GM19043 (cell line): Measurements from ENCODE around the gene MMP24OS.
A peak's percentile ranks its signal among the peaks of the same experiment; 100 is the strongest.

Source experiments
- ATAC-seq: cut with Tn5 transposase; IDR thresholded peaks from one replicate; pipeline ENCODE4 v1.9.1; 2021; ENCODE audit warnings: low read depth; ENCODE audit not compliant: unreplicated experiment

MMP24OS gene

GRCh38 chr20:35293303-35294292 is 15.7 kb upstream of the MMP24OS start:
- no peak for ATAC-seq

- no peak for ATAC-seq
Measured at GRCh38 chr20:35292504-35293285, 14.8 kb upstream of the MMP24OS start.

- ATAC-seq, result no peak
Measured at GRCh38 chr20:35291654-35292503, 14.0 kb upstream of the MMP24OS start, which contains the start of gene FAM83C. Gene FAM83C, minus strand, starts transcription at chr20:35292425. Its CDS starts 121 bp downstream, at chr20:35292304.

- no peak for ATAC-seq
Measured at GRCh38 chr20:35290887-35291417, 13.0 kb upstream of the MMP24OS start.

DNA sequence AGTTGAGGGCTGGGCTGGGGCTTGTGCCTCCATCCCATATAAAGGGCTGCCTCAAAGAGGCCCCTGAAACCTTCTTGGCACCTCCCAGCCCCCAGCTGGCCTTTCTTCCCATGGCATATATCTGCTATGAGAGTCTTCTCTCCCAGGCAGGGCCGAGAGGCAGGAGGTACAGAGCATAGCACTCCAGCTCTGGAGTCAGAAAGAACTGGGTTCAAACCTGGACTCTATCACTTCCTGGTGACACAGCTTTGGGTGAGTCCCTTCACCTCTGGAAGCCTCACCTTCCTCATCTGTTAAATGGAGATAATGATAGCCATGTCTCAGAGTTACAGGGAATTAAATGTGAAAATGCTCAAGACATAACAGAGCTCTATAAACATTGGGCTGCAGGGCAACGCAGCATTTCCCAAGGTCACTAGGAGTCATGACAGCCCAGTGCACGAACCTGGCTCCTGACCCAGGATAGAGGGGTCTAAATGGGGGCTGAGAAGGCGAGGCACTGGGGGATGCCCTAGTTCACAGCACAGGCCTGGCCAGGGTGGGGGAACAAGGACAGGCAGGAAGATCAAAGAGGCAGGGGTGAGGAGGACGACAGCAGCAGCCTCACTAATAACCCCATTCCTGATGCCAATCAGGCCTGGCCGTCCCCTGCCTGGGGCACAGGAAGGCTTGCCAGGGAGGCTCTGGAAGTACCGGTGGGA is 12.4 kb upstream of the MMP24OS start:
- ATAC-seq, result no peak

- ATAC-seq, result no peak
Measured at GRCh38 chr20:35288325-35289060, 10.6 kb upstream of the MMP24OS start.

DNA sequence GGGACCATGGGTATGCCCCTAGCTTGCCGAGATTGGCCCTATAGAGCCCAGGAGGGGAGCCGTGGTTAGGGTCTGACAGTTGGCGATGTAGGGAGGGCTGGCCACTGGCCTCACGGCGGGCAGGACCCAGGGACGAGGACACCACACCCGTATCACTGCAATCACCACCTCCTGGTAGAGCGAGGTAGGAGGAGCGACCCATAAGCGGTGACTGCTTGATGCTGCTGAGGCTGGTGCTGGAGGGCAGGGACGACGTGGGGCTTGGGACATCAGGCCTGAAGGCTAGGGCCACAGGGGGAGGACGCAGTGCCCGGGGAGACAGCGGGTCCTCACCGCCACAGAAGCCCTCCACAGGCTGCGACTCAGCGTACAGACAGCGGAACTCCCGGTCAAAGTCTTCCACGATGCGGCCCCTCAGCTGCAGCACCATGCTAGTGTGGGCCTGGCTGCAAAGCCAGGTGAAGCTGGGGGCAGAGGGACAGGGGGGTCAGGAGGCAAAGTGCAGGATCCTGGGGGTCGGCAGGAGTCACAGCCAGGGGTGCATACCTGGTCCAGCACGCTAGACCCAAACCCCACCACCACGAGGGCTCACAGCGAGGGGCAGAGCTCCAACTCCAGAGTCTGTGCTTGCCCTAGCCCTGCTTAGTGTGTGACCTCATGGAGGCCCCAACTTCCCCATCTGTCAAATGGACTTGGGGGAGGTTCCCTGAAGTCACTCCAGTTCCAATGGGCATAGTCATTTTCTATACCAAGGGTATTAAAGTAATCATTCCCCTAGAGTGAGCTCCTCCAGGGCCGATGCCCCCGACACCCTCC is 9.8 kb upstream of the MMP24OS start:
- no peak for ATAC-seq

GRCh38 chr20:35286899-35287508 is 9.1 kb upstream of the MMP24OS start:
- no peak for ATAC-seq

GRCh38 chr20:35286077-35286898 is 8.4 kb upstream of the MMP24OS start:
- ATAC-seq, result no peak

DNA sequence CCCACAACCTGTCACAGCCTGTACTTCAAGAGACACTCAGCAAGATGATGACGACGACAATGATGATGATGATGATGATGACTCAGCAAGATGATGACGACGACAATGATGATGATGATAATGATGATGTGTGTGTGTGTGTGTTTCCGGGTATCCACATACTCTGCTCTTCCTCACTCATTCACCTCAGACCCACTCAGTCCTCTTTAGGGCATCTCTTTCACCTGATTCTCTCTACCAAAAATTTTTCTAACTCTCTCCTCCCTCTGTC is 7.8 kb upstream of the MMP24OS start:
- no peak for ATAC-seq

GRCh38 chr20:35284992-35285805 is 7.3 kb upstream of the MMP24OS start:
- no peak for ATAC-seq

DNA sequence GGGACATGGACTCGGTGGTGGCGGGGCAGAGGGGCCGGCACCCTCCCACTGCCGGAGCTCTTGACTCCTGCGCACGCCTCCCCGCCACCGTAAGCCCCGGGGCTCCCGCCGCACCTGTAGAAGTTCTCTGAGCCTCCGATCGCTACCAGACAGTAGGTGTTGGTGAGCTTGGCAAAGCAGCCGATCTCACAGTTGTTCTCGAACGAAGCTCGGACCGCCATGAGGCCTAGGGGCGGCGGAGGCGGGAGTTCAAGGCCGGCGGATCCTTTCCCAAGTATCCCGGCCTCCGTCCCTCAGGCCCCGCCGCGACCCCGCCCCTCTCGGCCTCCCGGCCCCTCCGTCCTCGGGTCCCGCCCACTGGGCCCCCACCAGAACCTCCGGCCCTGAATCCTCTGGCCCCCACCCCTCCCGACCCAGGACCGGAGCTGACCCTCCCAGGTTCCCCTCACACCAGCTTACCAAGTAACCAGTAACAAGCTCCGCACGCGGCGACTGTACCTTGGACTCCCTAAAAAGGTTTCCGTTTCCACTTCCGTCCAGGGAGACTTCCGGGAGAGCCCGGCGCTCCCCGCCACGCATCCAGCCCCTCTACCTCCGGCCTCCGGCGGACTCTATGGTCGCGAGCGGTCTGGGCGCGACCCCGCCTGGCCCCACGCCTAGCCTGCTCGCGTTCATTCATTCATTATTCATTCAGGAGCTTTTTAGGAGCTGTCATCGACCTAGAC is 6.5 kb upstream of the MMP24OS start, which contains the start of gene EIF6:
Gene EIF6 (minus strand): TSS at position 506 of the 725 bp plus-strand sequence. CDS start 285 bp downstream, at position 221.
- peak; percentile 66 for ATAC-seq

- ATAC-seq, result no peak
Measured at GRCh38 chr20:35283441-35284266, 5.7 kb upstream of the MMP24OS start.

- no peak for ATAC-seq
Measured at GRCh38 chr20:35281506-35282101, 3.7 kb upstream of the MMP24OS start.
